GM15510 (cell line): ENCODE data around the gene FOXR1.

Experiments used
- POLR2A ChIP-seq: IDR thresholded peaks from 3 replicates; pipeline ENCODE4 v1.6.1; 2011; ENCODE audit warnings: borderline replicate concordance; ENCODE audit not compliant: insufficient read length; ENCODE audit errors: extremely low read depth

FOXR1 gene

GRCh38 chr11:118973985-118974384 is 2.4 kb downstream of the FOXR1 start:
- no peak for TF ChIP-seq POLR2A

GRCh38 chr11:118975771-118976709 is 4.5 kb downstream of the FOXR1 start:
- no peak for TF ChIP-seq POLR2A

GRCh38 chr11:118979434-118979833 is 7.9 kb downstream of the FOXR1 start:
- TF ChIP-seq POLR2A, result no peak

- no peak for TF ChIP-seq POLR2A
Observed at GRCh38 chr11:118980191-118980881, 8.8 kb downstream of the FOXR1 start.

- TF ChIP-seq POLR2A, result no peak
Observed at GRCh38 chr11:118984825-118985224, 13.3 kb downstream of the FOXR1 start.

- no peak for TF ChIP-seq POLR2A
Observed at GRCh38 chr11:118988280-118988679, 16.7 kb downstream of the FOXR1 start.

GRCh38 chr11:118996926-118997626 is 25.5 kb downstream of the FOXR1 start:
- no peak for TF ChIP-seq POLR2A

- TF ChIP-seq POLR2A, result peak; percentile 93
Observed at GRCh38 chr11:118997627-118998387, 26.2 kb downstream of the FOXR1 start, which contains the start of gene CENATAC. CENATAC (plus strand) TSS chr11:118998138; CDS start chr11:118998198, 60 bp downstream.

- TF ChIP-seq POLR2A, result no peak
Observed at GRCh38 chr11:118998388-118998717, 26.8 kb downstream of the FOXR1 start.

GRCh38 chr11:118998822-118999221 is 27.3 kb downstream of the FOXR1 start:
- TF ChIP-seq POLR2A, result no peak

- no peak for TF ChIP-seq POLR2A
Observed at GRCh38 chr11:119000906-119001305, 29.3 kb downstream of the FOXR1 start.

GRCh38 chr11:119006656-119007055 is 35.1 kb downstream of the FOXR1 start:
- no peak for TF ChIP-seq POLR2A

GRCh38 chr11:119011476-119012053 is 40.0 kb downstream of the FOXR1 start:
- TF ChIP-seq POLR2A, result no peak

GRCh38 chr11:119012629-119013170 is 41.1 kb downstream of the FOXR1 start:
- TF ChIP-seq POLR2A, result no peak

- no peak for TF ChIP-seq POLR2A
Observed at GRCh38 chr11:119014209-119014924, 42.8 kb downstream of the FOXR1 start.
